GM23248 (cell line): ENCODE data around the gene HECTD3.

Experiments
- EZH2 ChIP-seq: fragments of 200-600 bp; sonication (generic); IDR thresholded peaks from 2 replicates; pipeline ENCODE4 v1.6.1; 2018; ENCODE audit warnings: antibody characterized with exemption, mild to moderate bottlenecking; ENCODE audit not compliant: insufficient read depth, poor library complexity, severe bottlenecking
- EZH2phosphoT487 ChIP-seq: fragments of 200-600 bp; sonication (generic); IDR thresholded peaks from 2 replicates; pipeline ENCODE4 v1.6.1; 2018; ENCODE audit warnings: antibody characterized with exemption, moderate library complexity, mild to moderate bottlenecking, low read depth; ENCODE audit not compliant: insufficient read depth

DNA sequence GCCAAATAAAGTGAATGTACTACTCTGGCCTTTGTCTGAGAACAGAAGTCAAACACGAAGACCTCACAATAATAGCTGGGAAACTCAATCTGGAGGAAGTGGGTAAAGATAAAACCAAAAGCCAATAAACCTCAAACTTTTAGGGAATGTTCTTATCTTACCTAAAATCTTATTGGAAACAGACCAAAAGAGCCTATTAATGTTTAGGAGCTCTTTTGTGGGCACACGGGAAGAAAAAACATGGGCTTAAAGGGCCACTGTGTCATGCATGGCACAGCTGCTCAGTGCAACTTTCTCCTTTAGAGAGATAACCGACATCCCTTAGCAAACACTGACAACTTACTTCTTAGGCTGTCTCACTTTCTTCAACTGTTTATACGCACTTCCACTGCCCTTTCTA is 40.8 kb downstream of the HECTD3 start:
- TF ChIP-seq EZH2phosphoT487, result no peak
- TF ChIP-seq EZH2, result no peak
